Measurements from ENCODE around the gene FOCAD.
A peak's percentile ranks its signal among the peaks of the same experiment; 100 is the strongest.

FOCAD gene

GRCh38 chr9:21031091-21031807 is 347.2 kb downstream of the FOCAD start, which contains the start of gene HACD4:
Gene HACD4 (minus strand): TSS chr9:21031640. CDS start chr9:21031590, 50 bp downstream.
- peak; percentile 72 for DNase-seq

- no peak for DNase-seq
Measured at GRCh38 chr9:21031808-21032183, 347.7 kb downstream of the FOCAD start.

- DNase-seq = no peak
Measured at GRCh38 chr9:21037278-21037677, 353.2 kb downstream of the FOCAD start.

GRCh38 chr9:21039302-21039701 is 355.2 kb downstream of the FOCAD start:
- no peak for DNase-seq

GRCh38 chr9:21042466-21042865 is 358.4 kb downstream of the FOCAD start:
- no peak for DNase-seq

GRCh38 chr9:21043841-21044240 is 359.8 kb downstream of the FOCAD start:
- no peak for DNase-seq

All from stimulated activated CD4-positive, alpha-beta T cell treated with anti-CD3 and anti-CD28 coated beads, Interleukin-15, amount 100 ng/mL, for 24 hours (primary cell).